NOMO-1 (cell line): ENCODE measurements around the gene POLR3B.

Experiments
- DNase-seq, 2 experiments: peaks; one replicate each; lab custom pipeline; 2025; ENCODE audit not compliant: unreplicated experiment in 2 of 2; lab: John Stamatoyannopoulos, UW

The POLR3B gene

GRCh38 chr12:106522708-106523107, 165.2 kb downstream of the POLR3B start:
- no peak for DNase-seq

DNA sequence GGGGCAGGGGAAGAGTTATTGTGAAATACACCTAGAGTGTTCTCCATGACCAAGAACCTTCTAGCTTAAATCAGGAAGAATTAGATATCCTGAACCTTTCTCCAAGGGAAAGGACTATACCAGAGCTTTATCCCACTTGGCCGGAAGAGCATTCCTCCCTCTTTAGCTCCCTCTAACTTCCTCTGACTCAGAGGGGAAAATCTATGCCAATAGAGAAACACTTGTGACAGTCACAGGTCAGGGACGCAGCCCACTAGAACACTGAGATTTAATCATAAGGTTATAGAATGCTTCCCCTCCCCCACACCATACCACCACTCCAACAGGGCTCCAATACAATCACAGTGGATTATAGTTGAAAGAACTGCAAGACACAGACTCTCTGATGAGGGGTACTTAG, 169.8 kb downstream of the POLR3B start:
- no peak for DNase-seq

GRCh38 chr12:106541201-106541600, 183.7 kb downstream of the POLR3B start:
- no peak for DNase-seq

DNA sequence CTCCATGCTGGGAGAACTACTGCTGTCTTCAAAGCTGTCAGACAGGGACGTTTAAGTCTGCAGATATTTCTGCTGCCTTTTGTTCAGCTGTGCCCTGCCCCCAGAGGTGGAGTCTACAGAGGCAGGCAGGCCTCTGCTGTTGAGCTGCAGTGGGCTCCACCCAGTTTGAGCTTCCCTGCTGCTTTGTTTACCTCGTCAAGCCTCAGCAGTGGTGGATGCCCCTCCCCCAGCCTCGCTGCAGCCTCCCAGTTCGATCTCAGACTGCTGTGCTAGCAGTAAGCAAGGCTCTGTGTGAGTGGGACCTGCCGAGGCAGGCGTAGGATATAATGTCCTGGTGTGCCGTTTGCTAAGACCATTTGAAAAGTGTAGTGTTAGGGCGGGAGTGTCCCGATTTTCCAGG, 193.9 kb downstream of the POLR3B start:
- no peak for DNase-seq

DNA sequence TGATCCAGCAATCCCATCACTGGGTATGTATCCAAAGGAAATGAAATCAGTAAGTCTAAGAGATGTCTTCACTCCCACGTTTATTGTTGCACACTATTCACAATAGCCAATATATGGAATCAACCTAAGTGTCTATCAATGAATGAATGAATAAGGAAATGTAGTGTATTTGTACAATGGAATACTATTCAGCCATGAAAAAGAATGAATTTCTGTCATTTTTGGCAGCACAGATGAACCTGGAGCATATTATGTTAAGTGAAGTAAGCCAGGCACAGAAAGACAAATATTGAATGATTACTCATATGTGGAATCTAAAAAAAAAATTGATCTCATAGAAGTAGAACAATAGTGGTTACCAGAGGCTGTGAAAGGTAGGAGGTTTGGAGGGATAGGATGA, 194.7 kb downstream of the POLR3B start:
- DNase-seq = no peak
